GM12878 (cell line): Measurements from ENCODE around the gene RPL32. TPM values are rescaled to one million over a fixed set of nuclear protein-coding genes. Genes with fewer than 3 reads are reported as not detected.

Experiments used
- ATAC-seq: fragments of 200-7000 bp; cut with Tn5 transposase; 3 replicates; pipeline ENCODE4 v1.9.1; 2020; ENCODE audit warnings: mild to moderate bottlenecking, moderate library complexity
- BruUV-seq: library from RNA; stranded (reverse); fragments of 400-500 nt; replicated peaks from 2 replicates; lab custom pipeline; 2021; lab: Mats Ljungman, UMichigan
- CTCF ChIA-PET: fragments of 300-600 bp; sonication (Branson Sonifier 250); formaldehyde crosslinking; extraction: SDS; loops from one replicate; lab custom pipeline; 2021; ENCODE audit warnings: inconsistent platforms; lab: Yijun Ruan, JAX
- POLR2A ChIA-PET: fragments of 350-600 bp; formaldehyde crosslinking; extraction: SDS; loops from one replicate; lab custom pipeline; 2021; ENCODE audit warnings: inconsistent platforms; lab: Charles Lee
- RAD21 ChIA-PET: fragments of 300-600 bp; sonication (Branson Sonifier 250); formaldehyde crosslinking; loops from one replicate; lab custom pipeline; 2023; ENCODE audit warnings: antibody characterized with exemption; ENCODE audit not compliant: unreplicated experiment; lab: Charles Lee
- SMC1A ChIA-PET: fragments of 300-600 bp; sonication (Branson Sonifier 250); formaldehyde crosslinking; loops from one replicate; lab custom pipeline; 2023; ENCODE audit not compliant: unreplicated experiment, uncharacterized antibody; lab: Charles Lee
- DNase-seq: peaks from one replicate; pipeline ENCODE4 v3.0.0-alpha.2; 2011; ENCODE audit warnings: low read depth, low spot score
- FAIRE-seq: peaks from 3 replicates; lab custom pipeline; 2011; peaks lifted over from hg19 to GRCh38; lab: Jason Lieb, UNC
- H2AFZ ChIP-seq: 2 replicates; pipeline ENCODE4 v1.6.0; 2011; ENCODE audit warnings: low read depth, low read length, control low read depth; ENCODE audit not compliant: control insufficient read depth
- H3K27ac ChIP-seq: 2 replicates; pipeline ENCODE4 v1.5.1; 2011; ENCODE audit warnings: control low read depth; ENCODE audit not compliant: control insufficient read depth, insufficient read depth
- H3K27me3 ChIP-seq, 2 experiments: replicated peaks in 1 of 2; 2 replicates each; pipeline versions ENCODE4 v1.6.0 to v1.6.1; 2011; ENCODE audit warnings: low read length in 1 of 2; ENCODE audit not compliant: control insufficient read depth in 2 of 2, insufficient read depth in 2 of 2
- H3K36me3 ChIP-seq, 2 experiments: 2 replicates each; pipeline ENCODE4 v1.5.1; 2011; ENCODE audit warnings: low read length in 1 of 2; ENCODE audit not compliant: control insufficient read depth in 2 of 2, insufficient read depth in 2 of 2
- H3K4me1 ChIP-seq: 2 replicates; pipeline ENCODE4 v1.6.1; 2011; ENCODE audit warnings: mild to moderate bottlenecking, low read length, moderate library complexity, mixed read lengths; ENCODE audit not compliant: control insufficient read depth, insufficient read depth
- H3K4me2 ChIP-seq: 2 replicates; pipeline ENCODE4 v1.6.0; 2011; ENCODE audit warnings: control low read depth; ENCODE audit not compliant: control insufficient read depth, insufficient read depth
- H3K4me3 ChIP-seq: fragments of 200-600 bp; sonication (generic); 2 replicates; pipeline ENCODE4 v1.5.1; 2016
- H3K79me2 ChIP-seq: 2 replicates; pipeline ENCODE4 v1.6.0; 2011; ENCODE audit warnings: low read length; ENCODE audit not compliant: control insufficient read depth, insufficient read depth
- H3K9ac ChIP-seq: 2 replicates; pipeline ENCODE4 v1.8.0; 2011; ENCODE audit warnings: low read length, control low read depth, mixed read lengths; ENCODE audit not compliant: control insufficient read depth, insufficient read depth
- H3K9me3 ChIP-seq: replicated peaks from 3 replicates; pipeline ENCODE4 v1.5.1; 2011; ENCODE audit warnings: mild to moderate bottlenecking, low read length; ENCODE audit not compliant: control insufficient read depth, insufficient read depth
- H4K20me1 ChIP-seq: 2 replicates; pipeline ENCODE4 v1.6.0; 2011; ENCODE audit not compliant: control insufficient read depth, insufficient read depth
- CEBPB ChIP-seq, 2 experiments: fragments of 150-350 bp in 1 of 2; IDR thresholded peaks; 2 replicates each; pipeline ENCODE4 v1.6.1; 2012 to 2014; ENCODE audit warnings: low read depth in 2 of 2, low read length in 2 of 2, borderline replicate concordance in 1 of 2, inconsistent platforms in 1 of 2
- FOXK2 ChIP-seq: fragments of 450-650 bp; IDR thresholded peaks from 2 replicates; pipeline ENCODE4 v1.6.1; 2017; ENCODE audit warnings: mild to moderate bottlenecking, moderate library complexity
- FOXM1 ChIP-seq: IDR thresholded peaks from 2 replicates; pipeline ENCODE4 v1.6.1; 2012; ENCODE audit warnings: low read depth, mild to moderate bottlenecking, inconsistent platforms, low read length, moderate library complexity
- NBN ChIP-seq: fragments of 450-650 bp; IDR thresholded peaks from 2 replicates; pipeline ENCODE4 v1.6.1; 2016
- PAX8 ChIP-seq: fragments of 450-650 bp; IDR thresholded peaks from 2 replicates; pipeline ENCODE4 v1.6.1; 2017; ENCODE audit warnings: mild to moderate bottlenecking, moderate library complexity
- STAT1 ChIP-seq: fragments of 450-650 bp; conservative IDR thresholded peaks from 2 replicates; pipeline ENCODE4 v1.6.1; 2014; ENCODE audit warnings: antibody characterized with exemption, mild to moderate bottlenecking
- WGBS: methylation state at CpG from one replicate; pipeline ENCODE4 v1.1.6; 2016; ENCODE audit warnings: low lambda C conversion rate; ENCODE audit not compliant: insufficient replicate concordance, insufficient coverage; ENCODE audit errors: missing lambda C conversion rate; 5-methylcytosine and 5-hydroxymethylcytosine counted together
- in situ Hi-C: fragments of 300-500 bp; cut with MboI; formaldehyde crosslinking; loops from 9 replicates; pipeline ENCODE4 v1.14.3; 2018; ENCODE audit warnings: mixed read lengths
- intact Hi-C: fragments of 100-400 bp; cut with micrococcal nuclease; formaldehyde crosslinking; loops from one replicate; pipeline ENCODE4 v1.14.2; 2022; ENCODE audit not compliant: unreplicated experiment
- polyA plus RNA-seq, 11 experiments: library from polyadenylated mRNA; depleted of rRNA in 4 of 11; unstranded in 6 of 11; stranded (reverse) in 5 of 11; fragments of >200 nt; fragmentation: Nextera tagmentation in 4 of 11; fragmentation: Illumina TruSeq in 1 of 11; extraction: Ambion mirVana in 4 of 11; extraction: Trizol in 1 of 11; gene quantifications; 1 replicate in 1 of 11; 2 replicates in 10 of 11; pipeline versions ENCODE4 v1.2.1 to v1.2.3, GENCODE V29; 2011 to 2016; ENCODE audit warnings: inconsistent platforms in 2 of 11, missing spikeins in 2 of 11, low read depth in 1 of 11
- total RNA-seq, 4 experiments: library from RNA; depleted of rRNA in 3 of 4; stranded (reverse); fragments of >200 nt in 3 of 4; fragmentation: Illumina TruSeq in 1 of 4; extraction: Trizol in 1 of 4; gene quantifications; 2 replicates each; pipeline versions ENCODE4 v1.2.1 to v1.2.3, GENCODE V29; 2013 to 2021
- TF ChIP-seq, protein P1 (sequence below): fragments of 450-650 bp; IDR thresholded peaks from 2 replicates; pipeline ENCODE4 v1.6.1; 2017; ENCODE audit warnings: mild to moderate bottlenecking, moderate library complexity
- TF ChIP-seq, protein P2 (sequence below): IDR thresholded peaks from 2 replicates; pipeline ENCODE4 v1.6.1; 2011; ENCODE audit warnings: borderline replicate concordance, low read depth, mild to moderate bottlenecking, moderate library complexity, mixed read lengths, low read length; ENCODE audit not compliant: insufficient read depth; ENCODE audit errors: extremely low read length

Gene RPL32
- total and polyA plus RNA-seq, 10 of the 15 experiments (the other 5 are each of a cell fraction or from before 2014, with no cell fraction given) = 1,533 to 5,147 (median 3,350) TPM

DNA sequence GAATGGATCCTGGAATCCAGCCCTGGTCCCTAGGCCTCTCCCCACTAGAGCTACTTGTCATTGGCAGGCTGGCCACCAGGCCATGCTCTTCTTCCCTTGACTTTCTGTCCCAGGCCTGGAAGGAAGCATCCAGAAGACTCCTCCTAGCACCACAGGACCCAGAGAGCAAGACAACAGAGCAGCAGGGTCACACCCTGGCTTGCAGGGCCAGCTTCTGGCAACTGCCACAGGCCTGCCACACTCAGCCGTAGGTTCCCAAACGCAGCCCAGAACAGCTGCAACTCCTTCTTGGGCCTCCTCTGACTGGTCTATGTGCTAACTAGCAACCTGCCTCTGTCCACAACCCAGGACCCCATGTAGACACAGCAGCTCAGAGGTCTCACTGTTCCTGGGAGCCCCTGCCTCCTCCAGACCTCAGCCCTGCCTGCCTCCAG, 36.8 kb upstream of the RPL32 start:
- Histone ChIP-seq H3K9me3 (no peaks in the 10 kb centered on the region), H2AFZ (no peak overlapping the region), H3K4me3 (no peak overlapping the region), H3K79me2 (no peaks in the 10 kb centered on the region), H3K4me1 (peaks cover 14% of the 10 kb centered on the region), H3K4me2 (no peak overlapping the region), H3K9ac (no peak overlapping the region), H3K27ac (no peak overlapping the region), H3K27me3 (no peaks in the 10 kb centered on the region), H3K36me3 (no peaks in the 10 kb centered on the region), H4K20me1 (no peaks in the 10 kb centered on the region)
- FAIRE-seq = no peak
- TF ChIP-seq PAX8 (no peak), FOXM1 (no peak), CEBPB (IDR thresholded peaks at IDR 0.05; ENCODE audit: borderline replicate concordance in 1 of 2, low read depth in 2 of 2, low read length in 2 of 2) (no peak), NBN (no peak), FOXK2 (no peak), STAT1 (no peak)
- TF ChIP-seq, protein P1, sequence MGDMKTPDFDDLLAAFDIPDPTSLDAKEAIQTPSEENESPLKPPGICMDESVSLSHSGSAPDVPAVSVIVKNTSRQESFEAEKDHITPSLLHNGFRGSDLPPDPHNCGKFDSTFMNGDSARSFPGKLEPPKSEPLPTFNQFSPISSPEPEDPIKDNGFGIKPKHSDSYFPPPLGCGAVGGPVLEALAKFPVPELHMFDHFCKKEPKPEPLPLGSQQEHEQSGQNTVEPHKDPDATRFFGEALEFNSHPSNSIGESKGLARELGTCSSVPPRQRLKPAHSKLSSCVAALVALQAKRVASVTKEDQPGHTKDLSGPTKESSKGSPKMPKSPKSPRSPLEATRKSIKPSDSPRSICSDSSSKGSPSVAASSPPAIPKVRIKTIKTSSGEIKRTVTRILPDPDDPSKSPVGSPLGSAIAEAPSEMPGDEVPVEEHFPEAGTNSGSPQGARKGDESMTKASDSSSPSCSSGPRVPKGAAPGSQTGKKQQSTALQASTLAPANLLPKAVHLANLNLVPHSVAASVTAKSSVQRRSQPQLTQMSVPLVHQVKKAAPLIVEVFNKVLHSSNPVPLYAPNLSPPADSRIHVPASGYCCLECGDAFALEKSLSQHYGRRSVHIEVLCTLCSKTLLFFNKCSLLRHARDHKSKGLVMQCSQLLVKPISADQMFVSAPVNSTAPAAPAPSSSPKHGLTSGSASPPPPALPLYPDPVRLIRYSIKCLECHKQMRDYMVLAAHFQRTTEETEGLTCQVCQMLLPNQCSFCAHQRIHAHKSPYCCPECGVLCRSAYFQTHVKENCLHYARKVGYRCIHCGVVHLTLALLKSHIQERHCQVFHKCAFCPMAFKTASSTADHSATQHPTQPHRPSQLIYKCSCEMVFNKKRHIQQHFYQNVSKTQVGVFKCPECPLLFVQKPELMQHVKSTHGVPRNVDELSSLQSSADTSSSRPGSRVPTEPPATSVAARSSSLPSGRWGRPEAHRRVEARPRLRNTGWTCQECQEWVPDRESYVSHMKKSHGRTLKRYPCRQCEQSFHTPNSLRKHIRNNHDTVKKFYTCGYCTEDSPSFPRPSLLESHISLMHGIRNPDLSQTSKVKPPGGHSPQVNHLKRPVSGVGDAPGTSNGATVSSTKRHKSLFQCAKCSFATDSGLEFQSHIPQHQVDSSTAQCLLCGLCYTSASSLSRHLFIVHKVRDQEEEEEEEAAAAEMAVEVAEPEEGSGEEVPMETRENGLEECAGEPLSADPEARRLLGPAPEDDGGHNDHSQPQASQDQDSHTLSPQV = no peak
- TF ChIP-seq, protein P2, sequence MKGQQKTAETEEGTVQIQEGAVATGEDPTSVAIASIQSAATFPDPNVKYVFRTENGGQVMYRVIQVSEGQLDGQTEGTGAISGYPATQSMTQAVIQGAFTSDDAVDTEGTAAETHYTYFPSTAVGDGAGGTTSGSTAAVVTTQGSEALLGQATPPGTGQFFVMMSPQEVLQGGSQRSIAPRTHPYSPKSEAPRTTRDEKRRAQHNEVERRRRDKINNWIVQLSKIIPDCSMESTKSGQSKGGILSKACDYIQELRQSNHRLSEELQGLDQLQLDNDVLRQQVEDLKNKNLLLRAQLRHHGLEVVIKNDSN = no peak
- DNase-seq = no peak
- ChIA-PET POLR2A (no interaction called here), RAD21 (interaction anchor here (0.8 to 1.3 kb wide), 2 partner anchors 10 to 11 kb away, joined by 3 to 4 read pairs; no protein-coding TSS in a partner anchor), CTCF (interaction anchor here (0.5 to 15.3 kb wide), 4 partner anchors 10 to 198 kb away, joined by 3 to 271 read pairs (median 3); no protein-coding TSS in a partner anchor), SMC1A (no interaction called here)
- no peak for ATAC-seq
- intact Hi-C loops (no loop called here), in situ Hi-C loops (no loop called here)
- WGBS = 75% methylated on average over 2 of the region's 2 CpGs
- no TSS peak for BruUV-seq
